Body of pancreas (tissue), 4 donors: ENCODE data around the gene RAB30. TPM values are rescaled to one million over a fixed set of nuclear protein-coding genes. Genes with fewer than 3 reads are reported as not detected.
"Not testable (repeated sequence)": the region's sequence is repeated elsewhere in the genome, so short reads cannot be mapped to it uniquely, and the experiment has no call there.

Experiments used
- ATAC-seq: fragments of 150-250 bp; one replicate; pipeline ENCODE4 v1.9.1; 2016
- DNase-seq, 4 donors: peaks; one replicate each; pipeline ENCODE4 v3.0.0-alpha.2; 2019
- H3K27ac ChIP-seq, 4 donors: fragments of 200-600 bp; sonication (generic); 1 replicate in 3 of 4; 2 replicates in 1 of 4; pipeline versions ENCODE4 v1.5.1 to v1.6.1; 2016 to 2019; ENCODE audit warnings: mild to moderate bottlenecking in 1 of 4, mixed read lengths in 1 of 4, moderate library complexity in 1 of 4
- H3K27me3 ChIP-seq, 2 donors: fragments of 200-600 bp; sonication (generic); one replicate each; pipeline ENCODE4 v1.6.0; 2016; ENCODE audit warnings: mild to moderate bottlenecking in 1 of 2
- H3K36me3 ChIP-seq, 2 donors: fragments of 200-600 bp; sonication (generic); replicated peaks in 1 of 2; 2 replicates each; pipeline ENCODE4 v1.5.1; 2016; ENCODE audit warnings: low read depth in 2 of 2; ENCODE audit not compliant: insufficient read depth in 1 of 2
- H3K4me1 ChIP-seq: fragments of 200-600 bp; sonication (generic); one replicate; pipeline ENCODE4 v1.6.0; 2016
- H3K4me3 ChIP-seq, 2 donors: fragments of 200-600 bp; sonication (generic); 1 replicate in 1 of 2; 2 replicates in 1 of 2; pipeline ENCODE4 v1.5.1; 2016 to 2019
- H3K9me3 ChIP-seq, 3 donors: fragments of 200-600 bp; sonication (generic); 1 replicate in 2 of 3; 2 replicates in 1 of 3; pipeline ENCODE4 v1.5.1; 2016
- CTCF ChIP-seq, 7 experiments: fragments of 450-650 bp in 4 of 7; fragments of 200-600 bp in 3 of 7; sonication (generic) in 3 of 7; IDR thresholded peaks; one replicate each; pipeline ENCODE4 v1.5.1; 2016 to 2019; ENCODE audit warnings: antibody characterized with exemption in 7 of 7
- POLR2A ChIP-seq, 3 donors: fragments of 450-650 bp; IDR thresholded peaks; one replicate each; pipeline ENCODE4 v1.6.1; 2016; ENCODE audit warnings: antibody characterized with exemption in 3 of 3, mild to moderate bottlenecking in 2 of 3
- WGBS, 2 donors: methylation state at CpG; one replicate each; pipeline ENCODE4 v1.1.5; 2017; 5-methylcytosine and 5-hydroxymethylcytosine counted together
- intact Hi-C: fragments of 100-400 bp; cut with DNase I; formaldehyde crosslinking; loops from one replicate; pipeline ENCODE4 v1.15.1; 2023
- total RNA-seq, 2 donors: library from RNA; depleted of rRNA; stranded (reverse); fragments of >200 nt; gene quantifications; one replicate each; pipeline ENCODE4 v1.1.0, GENCODE V29; 2016

RAB30 gene
- total RNA-seq, 2 donors from 2014 or later, result 1.6 to 10.4 TPM

DNA sequence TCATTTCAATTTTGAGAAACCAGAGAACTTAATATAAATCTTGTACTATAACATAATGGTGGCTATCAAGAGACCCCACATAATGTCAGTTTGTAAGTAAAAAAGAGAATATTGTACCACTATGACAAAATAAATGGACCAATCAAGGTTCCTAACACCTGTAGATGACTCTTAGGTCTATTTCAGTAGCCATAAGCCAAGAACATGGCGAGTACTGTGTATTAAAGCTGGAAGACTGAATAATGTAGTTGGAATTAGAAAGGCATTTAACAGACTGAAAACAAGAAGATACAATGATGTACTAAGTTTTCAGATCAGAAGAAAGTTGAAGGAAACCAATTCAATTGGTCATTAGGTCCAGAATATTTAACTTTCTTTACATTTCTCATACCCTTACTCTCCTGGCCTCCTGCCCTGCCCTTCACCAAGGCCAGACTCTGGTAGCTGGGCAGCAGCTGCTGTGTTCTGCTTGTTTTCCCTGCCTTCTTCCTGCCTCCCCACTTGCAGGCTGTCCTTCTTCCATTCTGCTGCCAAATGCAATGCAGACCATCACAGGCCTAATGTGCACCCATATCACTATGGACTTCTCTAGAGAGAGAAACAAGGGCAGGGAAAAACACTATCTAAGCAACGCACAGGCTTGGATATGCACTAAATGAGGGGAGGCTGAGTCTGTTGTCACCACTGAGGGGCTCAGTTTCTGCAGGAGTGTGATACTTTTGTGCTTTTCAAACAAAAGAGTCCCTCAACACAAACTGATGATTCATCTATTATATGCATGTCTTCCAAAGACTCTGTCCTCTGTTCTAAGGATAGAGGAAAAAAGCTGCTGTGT is 60.1 kb downstream of the RAB30 start:
- intact Hi-C loops, result no loop called here
- ATAC-seq (no peak), DNase-seq (peak in 3 of 4 donors; percentile 25 to 69 (median 53))
- peak overlapping the region in 1 of 4 donors; percentile 37 for H3K27ac ChIP-seq
- 42 to 71% methylated on average over 2 of the region's 2 CpGs for WGBS, 2 donors
- no peaks in the 10 kb centered on the region for H3K9me3 ChIP-seq
- H3K4me1 ChIP-seq, result peaks cover 30% of the 10 kb centered on the region
- TF ChIP-seq CTCF (IDR thresholded peaks at IDR 0.05) (no peak), POLR2A (IDR thresholded peaks at IDR 0.05) (no peak)
- H3K36me3 ChIP-seq, result no peaks in the 10 kb centered on the region
- no peak overlapping the region for H3K4me3 ChIP-seq
- no peaks in the 10 kb centered on the region for H3K27me3 ChIP-seq

DNA sequence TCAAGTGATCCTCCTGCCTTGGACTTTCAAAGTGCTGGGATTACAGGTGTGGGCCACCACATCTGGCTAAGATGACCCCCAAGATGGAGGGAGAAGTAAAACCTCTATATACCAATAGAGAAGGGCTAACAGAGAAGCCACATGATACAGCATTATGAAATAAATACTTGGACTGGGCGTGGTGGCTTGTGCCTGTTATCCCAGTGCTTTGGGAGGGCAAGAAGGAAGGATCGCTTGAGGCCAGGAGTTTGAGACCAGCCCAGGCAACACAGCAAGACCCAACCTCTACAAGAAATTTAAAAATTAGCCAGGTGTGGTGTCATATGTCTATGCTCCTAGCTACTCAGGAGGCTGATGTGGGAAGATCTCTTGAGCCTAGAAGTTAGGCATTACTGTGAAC is 61.7 kb downstream of the RAB30 start:
- Histone ChIP-seq H3K4me1 (peaks cover 30% of the 10 kb centered on the region), H3K4me3 (no peak overlapping the region), H3K27me3 (no peaks in the 10 kb centered on the region), H3K36me3 (no peaks in the 10 kb centered on the region), H3K27ac (no peak overlapping the region), H3K9me3 (no peaks in the 10 kb centered on the region)
- no peak for TF ChIP-seq POLR2A (IDR thresholded peaks at IDR 0.05)
- TF ChIP-seq CTCF (IDR thresholded peaks at IDR 0.05), result no peak
- 90 to 96% methylated on average over 2 of the region's 2 CpGs for WGBS, 2 donors
- intact Hi-C loops, result loop anchor here (10.0 kb wide), 1 partner anchor 55 kb away; no protein-coding TSS in a partner anchor
- DNase-seq (no peak), ATAC-seq (no peak)

GRCh38 chr11:83009136-83009535 is 62.6 kb downstream of the RAB30 start:
- not testable (repeated sequence) for H3K27me3 ChIP-seq, DNase-seq, ATAC-seq, H3K27ac ChIP-seq, H3K9me3 ChIP-seq, H3K4me3 ChIP-seq, H3K36me3 ChIP-seq
- WGBS, 2 donors, result 96 to 97% methylated on average over 10 of the region's 10 CpGs
- H3K4me1 ChIP-seq, result peaks cover 30% of the 10 kb centered on the region
- intact Hi-C loops, result loop anchor here (10.0 kb wide), 1 partner anchor 56 kb away; no protein-coding TSS in a partner anchor

GRCh38 chr11:83008581-83008923 is 63.1 kb downstream of the RAB30 start:
- ATAC-seq, result no peak

More at GRCh38 chr11:83008581-83008923, 63.1 kb downstream of the RAB30 start:
- intact Hi-C loops, result loop anchor here (10.0 kb wide), 1 partner anchor 56 kb away; no protein-coding TSS in a partner anchor
- Histone ChIP-seq H3K36me3 (no peaks in the 10 kb centered on the region), H3K27ac (peak overlapping the region in 1 of 4 donors; percentile 51), H3K27me3 (no peaks in the 10 kb centered on the region), H3K4me1 (peaks cover 30% of the 10 kb centered on the region), H3K4me3 (no peak overlapping the region), H3K9me3 (no peaks in the 10 kb centered on the region)
- 89 to 100% methylated on average over 2 of the region's 2 CpGs for WGBS, 2 donors
- no peak for TF ChIP-seq CTCF (IDR thresholded peaks at IDR 0.05)
- no peak for TF ChIP-seq POLR2A (IDR thresholded peaks at IDR 0.05)
- no peak for DNase-seq
